SK-N-SH (cell line): Measurements from ENCODE around the gene BCL6B.

Experiments
- ELF1 ChIP-seq: IDR thresholded peaks from 2 replicates; pipeline ENCODE4 v1.4.0; 2012
- FOXM1 ChIP-seq: IDR thresholded peaks from 2 replicates; pipeline ENCODE4 v1.4.0; 2012; ENCODE audit warnings: low read depth, mild to moderate bottlenecking
- GABPA ChIP-seq: IDR thresholded peaks from 2 replicates; pipeline ENCODE4 v1.4.0; 2012; ENCODE audit warnings: low read depth, mild to moderate bottlenecking
- NRF1 ChIP-seq: IDR thresholded peaks from 2 replicates; pipeline ENCODE4 v1.6.1; 2012; ENCODE audit warnings: low read depth, mild to moderate bottlenecking, low read length
- POLR2AphosphoS5 ChIP-seq: IDR thresholded peaks from 2 replicates; pipeline ENCODE4 v1.6.1; 2012; ENCODE audit warnings: low read depth, low read length
- RCOR1 ChIP-seq: fragments of 150-350 bp; IDR thresholded peaks from 2 replicates; pipeline ENCODE4 v1.6.1; 2017; ENCODE audit warnings: antibody characterized with exemption, low read length
- RFX5 ChIP-seq: IDR thresholded peaks from 2 replicates; pipeline ENCODE4 v1.6.1; 2012; ENCODE audit warnings: mild to moderate bottlenecking, improper control_type of control experiment, low read length
- RXRA ChIP-seq: IDR thresholded peaks from 2 replicates; pipeline ENCODE4 v1.4.0; 2012; ENCODE audit warnings: low read depth, mild to moderate bottlenecking, borderline replicate concordance
- SMC3 ChIP-seq: IDR thresholded peaks from 2 replicates; pipeline ENCODE4 v1.6.1; 2012; ENCODE audit warnings: low read depth, low read length, improper control_type of control experiment
- TAF1 ChIP-seq: IDR thresholded peaks from 2 replicates; pipeline ENCODE4 v1.6.1; 2012; ENCODE audit warnings: low read depth, mild to moderate bottlenecking, low read length, moderate library complexity, borderline replicate concordance
- TF ChIP-seq, protein P1 (sequence below): fragments of 200-600 bp; sonication (generic); IDR thresholded peaks from 2 replicates; pipeline ENCODE4 v1.6.1; 2017; ENCODE audit warnings: antibody characterized with exemption, mild to moderate bottlenecking, moderate library complexity

DNA sequence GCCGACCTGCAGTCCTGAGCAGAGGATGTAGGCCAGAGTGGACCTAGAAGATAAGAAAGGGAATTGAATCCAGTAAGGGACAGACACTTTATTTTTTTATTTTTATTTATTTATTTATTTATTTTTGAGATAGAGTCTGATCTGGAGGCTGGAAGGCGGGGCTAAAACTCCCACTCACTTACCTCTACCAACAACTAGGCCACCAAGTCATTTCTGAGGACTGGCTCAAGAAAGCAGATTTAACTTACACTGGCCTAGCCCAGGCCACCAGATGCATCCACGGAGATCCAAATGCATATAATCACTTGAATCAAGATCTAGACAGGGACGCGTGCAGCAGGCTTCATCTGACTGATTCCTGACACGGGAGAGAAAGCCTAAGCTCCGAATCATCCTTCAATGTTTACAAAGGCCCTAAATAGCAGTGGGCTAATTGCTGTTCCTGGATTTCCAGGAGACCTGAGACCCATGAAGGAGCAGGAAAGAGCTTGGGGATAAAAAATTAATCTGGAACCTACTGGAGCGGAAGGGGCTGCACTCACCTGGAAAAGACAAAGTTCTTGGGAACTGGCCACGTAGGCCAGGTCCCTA, 28.1 kb upstream of the BCL6B start:
- TF ChIP-seq, protein P1, sequence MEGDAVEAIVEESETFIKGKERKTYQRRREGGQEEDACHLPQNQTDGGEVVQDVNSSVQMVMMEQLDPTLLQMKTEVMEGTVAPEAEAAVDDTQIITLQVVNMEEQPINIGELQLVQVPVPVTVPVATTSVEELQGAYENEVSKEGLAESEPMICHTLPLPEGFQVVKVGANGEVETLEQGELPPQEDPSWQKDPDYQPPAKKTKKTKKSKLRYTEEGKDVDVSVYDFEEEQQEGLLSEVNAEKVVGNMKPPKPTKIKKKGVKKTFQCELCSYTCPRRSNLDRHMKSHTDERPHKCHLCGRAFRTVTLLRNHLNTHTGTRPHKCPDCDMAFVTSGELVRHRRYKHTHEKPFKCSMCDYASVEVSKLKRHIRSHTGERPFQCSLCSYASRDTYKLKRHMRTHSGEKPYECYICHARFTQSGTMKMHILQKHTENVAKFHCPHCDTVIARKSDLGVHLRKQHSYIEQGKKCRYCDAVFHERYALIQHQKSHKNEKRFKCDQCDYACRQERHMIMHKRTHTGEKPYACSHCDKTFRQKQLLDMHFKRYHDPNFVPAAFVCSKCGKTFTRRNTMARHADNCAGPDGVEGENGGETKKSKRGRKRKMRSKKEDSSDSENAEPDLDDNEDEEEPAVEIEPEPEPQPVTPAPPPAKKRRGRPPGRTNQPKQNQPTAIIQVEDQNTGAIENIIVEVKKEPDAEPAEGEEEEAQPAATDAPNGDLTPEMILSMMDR: no peak
- TF ChIP-seq RCOR1 (no peak), SMC3 (no peak), RFX5 (no peak), RXRA (no peak), ELF1 (no peak), POLR2AphosphoS5 (no peak), FOXM1 (no peak), TAF1 (no peak), NRF1 (no peak), GABPA (no peak)
